Omental fat pad (tissue), 4 donors: Measurements from ENCODE around the gene SLPI. TPM values are rescaled to one million over a fixed set of nuclear protein-coding genes. Genes with fewer than 3 reads are reported as not detected.

ENCODE experiments used
- ATAC-seq: fragments of 150-250 bp; one replicate; pipeline ENCODE4 v1.9.1; 2016; ENCODE audit warnings: mild to moderate bottlenecking, moderate library complexity; ENCODE audit not compliant: low FRiP score
- DNase-seq: peaks from one replicate; pipeline ENCODE4 v3.0.0-alpha.2; 2019; ENCODE audit warnings: low spot score
- CTCF ChIP-seq, 3 donors: fragments of 450-650 bp; IDR thresholded peaks; one replicate each; pipeline ENCODE4 v1.5.1; 2016 to 2017; ENCODE audit warnings: antibody characterized with exemption in 3 of 3, mild to moderate bottlenecking in 3 of 3, moderate library complexity in 2 of 3
- total RNA-seq, 4 donors: library from RNA; depleted of rRNA; stranded (reverse); fragments of >200 nt; gene quantifications; one replicate each; pipeline ENCODE4 v1.1.0, GENCODE V29; 2016

The SLPI gene
- total RNA-seq, 4 donors from 2014 or later: 114 to 505 (median 171) TPM

- DNase-seq: no peak
- no peak for TF ChIP-seq CTCF (IDR thresholded peaks at IDR 0.05)
- ATAC-seq: no peak
Measured at GRCh38 chr20:45221076-45221475, 33.3 kb downstream of the SLPI start, which contains the start of gene SEMG2. TSS of gene SEMG2 (plus strand) at chr20:45221373. CDS start at chr20:45221390, 17 bp downstream.

- DNase-seq: no peak
- ATAC-seq: no peak
- no peak for TF ChIP-seq CTCF (IDR thresholded peaks at IDR 0.05)
Measured at GRCh38 chr20:45218636-45219035, 35.7 kb downstream of the SLPI start.

- DNase-seq (no peak), ATAC-seq (peak; percentile 28)
- TF ChIP-seq CTCF (IDR thresholded peaks at IDR 0.05): no peak
Measured at GRCh38 chr20:45218124-45218523, 36.2 kb downstream of the SLPI start.

- ATAC-seq: no peak
- no peak for DNase-seq
- no peak for TF ChIP-seq CTCF (IDR thresholded peaks at IDR 0.05)
Measured at GRCh38 chr20:45212836-45213235, 41.5 kb downstream of the SLPI start.

- no peak for ATAC-seq
- TF ChIP-seq CTCF (IDR thresholded peaks at IDR 0.05): no peak
- no peak for DNase-seq
Measured at GRCh38 chr20:45211569-45212474, 42.5 kb downstream of the SLPI start.

- no peak for DNase-seq
- ATAC-seq: no peak
- TF ChIP-seq CTCF (IDR thresholded peaks at IDR 0.05): no peak
Measured at GRCh38 chr20:45209924-45210323, 44.4 kb downstream of the SLPI start.

GRCh38 chr20:45206725-45207124 lies 47.6 kb downstream of the SLPI start, which contains the start of gene SEMG1:
TSS of gene SEMG1 (plus strand) at chr20:45207033. CDS start at chr20:45207054, 21 bp downstream.
- TF ChIP-seq CTCF (IDR thresholded peaks at IDR 0.05): no peak
- ATAC-seq: no peak
- no peak for DNase-seq
